ENCODE data around the gene FAT2. TPM values are rescaled to one million over a fixed set of nuclear protein-coding genes. Genes with fewer than 3 reads are reported as not detected.

The FAT2 gene
- total RNA-seq, 1 experiment from 2014 or later, result not detected

GRCh38 chr5:151597749-151598148 is 6.6 kb upstream of the FAT2 start:
- ChIA-PET POLR2A (ENCODE audit: low non-redundant PET) (no interaction called here), CTCF (no interaction called here)
- intact Hi-C loops (cut with micrococcal nuclease; ENCODE audit: unreplicated experiment), result no loop called here

GRCh38 chr5:151596828-151597539 is 5.9 kb upstream of the FAT2 start:
- Histone ChIP-seq H3K36me3 (ENCODE audit: insufficient read depth, low read length, poor library complexity, severe bottlenecking) (no peaks in the 10 kb centered on the region), H3K9me3 (ENCODE audit: low read depth, low read length, poor library complexity, severe bottlenecking) (no peaks in the 10 kb centered on the region), H3K27ac (ENCODE audit: low read depth, low read length, poor library complexity, severe bottlenecking) (no peak overlapping the region), H3K4me1 (ENCODE audit: insufficient read depth, low read length, poor library complexity, severe bottlenecking) (no peaks in the 10 kb centered on the region), H3K4me3 (ENCODE audit: low read depth, low read length, poor library complexity, severe bottlenecking) (no peak overlapping the region), H3K27me3 (replicated peaks; ENCODE audit: insufficient read depth, low read depth, low read length, poor library complexity) (no peaks in the 10 kb centered on the region)
- CTCF ChIA-PET, result no interaction called here
- no peak for DNase-seq (ENCODE audit: low spot score)
- BruUV-seq (replicated peaks), result no TSS peak
- intact Hi-C loops (cut with micrococcal nuclease; ENCODE audit: unreplicated experiment), result no loop called here
- no peak for TF ChIP-seq EZH2 (IDR thresholded peaks at IDR 0.05; ENCODE audit: borderline replicate concordance, low read depth, low read length, poor library complexity, severe bottlenecking)
- TF ChIP-seq CTCF (conservative IDR thresholded peaks at IDR 0.05; ENCODE audit: low read depth, low read length), result no peak
- POLR2A ChIA-PET (ENCODE audit: low non-redundant PET), result no interaction called here

More at GRCh38 chr5:151597749-151598148, 6.6 kb upstream of the FAT2 start:
- Histone ChIP-seq H3K36me3 (ENCODE audit: insufficient read depth, low read length, poor library complexity, severe bottlenecking) (no peaks in the 10 kb centered on the region), H3K27ac (ENCODE audit: low read depth, low read length, poor library complexity, severe bottlenecking) (no peak overlapping the region), H3K27me3 (replicated peaks; ENCODE audit: insufficient read depth, low read depth, low read length, poor library complexity) (peaks cover 5% of the 10 kb centered on the region), H3K4me1 (ENCODE audit: insufficient read depth, low read length, poor library complexity, severe bottlenecking) (no peaks in the 10 kb centered on the region), H3K4me3 (ENCODE audit: low read depth, low read length, poor library complexity, severe bottlenecking) (no peak overlapping the region), H3K9me3 (ENCODE audit: low read depth, low read length, poor library complexity, severe bottlenecking) (no peaks in the 10 kb centered on the region)
- no TSS peak for BruUV-seq (replicated peaks)
- no peak for TF ChIP-seq CTCF (conservative IDR thresholded peaks at IDR 0.05; ENCODE audit: low read depth, low read length)
- no peak for TF ChIP-seq EZH2 (IDR thresholded peaks at IDR 0.05; ENCODE audit: borderline replicate concordance, low read depth, low read length, poor library complexity, severe bottlenecking)
- DNase-seq (ENCODE audit: low spot score), result no peak

- no peak for TF ChIP-seq EZH2 (IDR thresholded peaks at IDR 0.05; ENCODE audit: borderline replicate concordance, low read depth, low read length, poor library complexity, severe bottlenecking)
- TF ChIP-seq CTCF (conservative IDR thresholded peaks at IDR 0.05; ENCODE audit: low read depth, low read length), result no peak
- Histone ChIP-seq H3K4me1 (ENCODE audit: insufficient read depth, low read length, poor library complexity, severe bottlenecking) (no peaks in the 10 kb centered on the region), H3K9me3 (ENCODE audit: low read depth, low read length, poor library complexity, severe bottlenecking) (no peaks in the 10 kb centered on the region), H3K4me3 (ENCODE audit: low read depth, low read length, poor library complexity, severe bottlenecking) (no peak overlapping the region), H3K27me3 (replicated peaks; ENCODE audit: insufficient read depth, low read depth, low read length, poor library complexity) (no peaks in the 10 kb centered on the region), H3K36me3 (ENCODE audit: insufficient read depth, low read length, poor library complexity, severe bottlenecking) (no peaks in the 10 kb centered on the region), H3K27ac (ENCODE audit: low read depth, low read length, poor library complexity, severe bottlenecking) (no peak overlapping the region)
- ChIA-PET CTCF (no interaction called here), POLR2A (ENCODE audit: low non-redundant PET) (no interaction called here)
- intact Hi-C loops (cut with micrococcal nuclease; ENCODE audit: unreplicated experiment), result no loop called here
- no peak for DNase-seq (ENCODE audit: low spot score)
- BruUV-seq (replicated peaks), result no TSS peak
These were observed 4.3 kb upstream of the FAT2 start for GRCh38 chr5:151595411-151595826.
